HuH-7.5 (cell line): ENCODE measurements around the gene UBE2E2.

Source experiments
- DNase-seq: peaks from one replicate; pipeline ENCODE4 v3.0.0; 2011; ENCODE audit warnings: low spot score

Gene UBE2E2

GRCh38 chr3:23389089-23389488, 186.0 kb downstream of the UBE2E2 start:
- no peak for DNase-seq

GRCh38 chr3:23389686-23390085, 186.6 kb downstream of the UBE2E2 start:
- no peak for DNase-seq

GRCh38 chr3:23390446-23390845, 187.3 kb downstream of the UBE2E2 start:
- DNase-seq, result no peak

- no peak for DNase-seq
Measured at GRCh38 chr3:23390989-23391553, 187.9 kb downstream of the UBE2E2 start.

GRCh38 chr3:23395115-23395514, 192.0 kb downstream of the UBE2E2 start:
- no peak for DNase-seq

GRCh38 chr3:23396746-23397145, 193.6 kb downstream of the UBE2E2 start:
- DNase-seq, result no peak

- DNase-seq, result no peak
Measured at GRCh38 chr3:23399221-23399620, 196.1 kb downstream of the UBE2E2 start.

GRCh38 chr3:23402728-23403492, 199.8 kb downstream of the UBE2E2 start:
- DNase-seq, result no peak

- DNase-seq, result no peak
Measured at GRCh38 chr3:23404246-23404645, 201.1 kb downstream of the UBE2E2 start.

- no peak for DNase-seq
Measured at GRCh38 chr3:23405081-23405480, 202.0 kb downstream of the UBE2E2 start.

GRCh38 chr3:23406601-23407000, 203.5 kb downstream of the UBE2E2 start:
- DNase-seq, result no peak

GRCh38 chr3:23418026-23418425, 214.9 kb downstream of the UBE2E2 start:
- DNase-seq, result no peak

GRCh38 chr3:23421811-23422516, 218.8 kb downstream of the UBE2E2 start:
- no peak for DNase-seq

- no peak for DNase-seq
Measured at GRCh38 chr3:23422517-23422851, 219.4 kb downstream of the UBE2E2 start.

- DNase-seq, result no peak
Measured at GRCh38 chr3:23425410-23425809, 222.3 kb downstream of the UBE2E2 start.

- DNase-seq, result no peak
Measured at GRCh38 chr3:23430781-23431398, 227.8 kb downstream of the UBE2E2 start.

GRCh38 chr3:23431764-23432163, 228.6 kb downstream of the UBE2E2 start:
- DNase-seq, result no peak

- DNase-seq, result no peak
Measured at GRCh38 chr3:23435318-23435717, 232.2 kb downstream of the UBE2E2 start.

- DNase-seq, result no peak
Measured at GRCh38 chr3:23435904-23436303, 232.8 kb downstream of the UBE2E2 start.

- no peak for DNase-seq
Measured at GRCh38 chr3:23437484-23438145, 234.5 kb downstream of the UBE2E2 start.

- no peak for DNase-seq
Measured at GRCh38 chr3:23438657-23439056, 235.5 kb downstream of the UBE2E2 start.

GRCh38 chr3:23439080-23439479, 236.0 kb downstream of the UBE2E2 start:
- no peak for DNase-seq
